ENCODE measurements around the gene KRT77.

KRT77 gene

GRCh38 chr12:52691076-52691840 is 12.1 kb downstream of the KRT77 start:
- DNase-seq, result peak; percentile 75

DNA sequence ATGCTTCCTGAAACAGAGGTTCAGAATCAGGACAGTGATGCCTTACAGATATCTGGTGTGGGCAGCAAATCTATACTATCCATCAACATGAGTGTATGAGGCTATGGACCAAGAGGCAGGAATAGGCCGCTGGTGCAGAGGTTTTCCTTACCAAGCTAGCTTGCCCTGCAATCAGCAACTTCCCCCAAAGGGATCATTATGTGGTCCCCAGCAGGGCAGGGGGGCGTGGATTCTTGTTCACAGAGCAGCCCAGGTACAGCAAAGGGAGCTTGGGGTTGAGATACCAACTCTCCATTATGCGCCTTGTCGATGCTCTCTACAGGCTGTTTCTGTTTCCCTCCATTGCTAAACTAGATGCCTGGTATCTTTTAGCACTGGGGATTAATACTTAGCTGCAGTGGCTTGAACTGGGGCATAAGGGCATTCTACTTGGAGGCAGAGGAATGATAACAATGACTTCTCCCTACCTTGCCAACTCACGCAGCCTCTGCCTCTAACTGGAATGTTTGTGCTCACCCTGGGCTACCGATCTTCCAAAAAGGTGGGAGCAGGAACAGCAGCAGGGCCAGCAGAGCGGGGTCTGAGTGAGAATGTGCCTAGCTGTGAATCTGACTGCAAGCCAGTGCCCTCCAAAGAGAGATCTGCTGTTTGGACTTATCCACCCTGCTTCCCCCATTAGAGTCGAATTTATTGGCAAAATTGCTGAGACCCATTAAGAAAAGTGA is 12.8 kb downstream of the KRT77 start:
- no peak for DNase-seq

GRCh38 chr12:52689936-52690335 is 13.4 kb downstream of the KRT77 start:
- no peak for DNase-seq

GRCh38 chr12:52689239-52689638 is 14.1 kb downstream of the KRT77 start:
- DNase-seq, result no peak

DNA sequence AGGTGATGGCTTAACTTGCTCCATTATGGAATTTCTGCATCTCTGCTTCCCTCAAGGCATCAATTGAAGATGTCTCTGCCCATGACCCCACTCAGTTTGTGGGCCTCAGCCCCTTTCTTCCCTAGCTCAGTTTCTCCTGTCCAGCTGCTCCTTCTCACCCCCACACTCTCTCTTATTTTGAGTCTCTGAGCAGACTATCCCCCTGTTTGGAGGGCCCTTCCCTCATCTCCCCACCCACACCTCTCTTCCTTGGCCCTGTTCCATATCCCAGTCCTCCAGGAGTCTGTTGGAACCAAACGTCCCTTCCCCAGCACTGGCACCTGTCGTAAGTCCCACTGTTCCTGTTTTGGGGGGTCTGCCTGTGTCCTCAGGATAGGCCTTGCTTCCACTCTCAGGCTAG is 14.8 kb downstream of the KRT77 start:
- DNase-seq, result no peak

DNA sequence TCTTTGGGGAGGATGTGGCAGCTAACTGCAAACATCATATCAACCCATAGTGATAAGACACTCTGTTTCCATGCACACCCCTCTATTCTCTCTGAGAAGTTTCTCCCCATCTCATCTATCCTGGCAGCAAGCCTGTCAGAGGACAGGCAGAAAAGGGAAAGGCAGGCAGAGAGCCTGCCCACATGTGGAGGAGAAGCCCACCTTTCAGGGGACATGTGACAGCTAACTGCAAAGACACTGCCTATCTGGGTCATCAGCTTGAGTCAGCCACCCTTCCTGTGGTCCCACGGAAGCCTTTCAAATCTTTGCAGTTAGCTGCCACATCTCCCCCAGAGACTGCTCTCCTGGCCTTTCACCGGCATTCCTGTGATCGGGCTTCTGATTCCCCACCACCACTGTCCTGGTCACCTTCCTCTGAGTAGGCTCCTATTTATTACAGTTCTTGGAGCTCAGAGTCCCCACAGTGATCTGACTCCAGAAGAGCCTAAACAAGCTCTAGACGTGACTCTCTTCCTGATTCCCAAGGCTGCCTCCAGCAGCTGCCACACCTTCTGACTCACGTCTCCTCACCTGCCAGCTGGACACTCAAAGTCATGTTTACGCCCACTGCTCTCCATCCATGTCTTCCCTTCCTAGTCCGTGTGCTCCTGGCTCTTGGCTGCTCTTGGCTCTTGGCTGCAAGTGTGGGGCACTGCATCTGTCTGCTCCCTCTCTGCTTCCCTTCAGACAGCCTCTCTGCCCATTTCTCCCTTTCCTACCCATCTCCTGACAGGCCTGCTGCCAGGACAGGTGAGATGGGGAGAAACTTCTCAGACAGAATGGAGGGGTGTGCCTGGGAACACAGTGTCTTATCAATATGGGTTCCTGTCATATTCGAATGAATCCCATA is 15.6 kb downstream of the KRT77 start:
- DNase-seq, result no peak

GRCh38 chr12:52686756-52687487 is 16.4 kb downstream of the KRT77 start:
- DNase-seq, result no peak

DNA sequence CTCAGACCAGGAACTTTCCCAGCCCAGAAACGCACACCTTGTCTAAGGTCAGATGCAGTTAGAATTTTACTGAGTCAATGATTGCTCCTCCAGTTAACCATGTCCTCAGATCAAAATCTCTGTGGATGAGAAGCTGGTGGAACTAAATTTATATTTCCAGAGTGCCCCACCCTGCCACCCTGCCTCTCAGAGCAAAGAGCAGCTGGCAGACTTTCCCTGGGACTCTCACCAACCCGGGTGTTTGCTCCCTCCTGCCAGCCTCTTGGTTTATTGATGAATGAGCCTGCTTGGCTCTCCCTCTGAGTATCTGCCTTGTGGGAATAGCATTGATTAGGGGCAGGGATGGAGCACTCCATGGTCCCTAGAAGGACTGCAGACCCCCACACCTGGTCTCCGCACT is 17.3 kb downstream of the KRT77 start:
- no peak for DNase-seq

GRCh38 chr12:52685406-52685890 is 17.9 kb downstream of the KRT77 start:
- DNase-seq, result no peak

DNA sequence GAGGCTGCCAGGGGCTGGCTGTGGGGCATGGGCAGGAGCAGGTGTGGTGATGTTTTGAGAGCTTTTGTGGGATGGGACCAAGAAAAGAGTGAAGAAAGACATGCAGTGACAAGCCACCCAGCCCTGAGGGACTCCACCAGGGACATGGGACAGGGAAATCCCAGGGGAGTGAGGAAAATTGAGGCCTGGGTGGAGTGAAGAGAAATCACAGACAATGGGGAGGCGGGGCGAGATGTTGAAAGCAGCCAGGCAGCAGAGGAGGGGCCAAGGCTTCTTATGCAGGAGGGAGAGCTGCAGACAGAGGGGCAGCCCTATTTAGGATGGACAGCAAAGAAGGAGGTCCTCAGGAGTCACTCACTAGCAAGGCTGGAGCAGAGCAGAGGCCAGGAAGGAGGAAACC is 18.9 kb downstream of the KRT77 start:
- no peak for DNase-seq

- no peak for DNase-seq
Measured at GRCh38 chr12:52683575-52684300, 19.6 kb downstream of the KRT77 start.

DNA sequence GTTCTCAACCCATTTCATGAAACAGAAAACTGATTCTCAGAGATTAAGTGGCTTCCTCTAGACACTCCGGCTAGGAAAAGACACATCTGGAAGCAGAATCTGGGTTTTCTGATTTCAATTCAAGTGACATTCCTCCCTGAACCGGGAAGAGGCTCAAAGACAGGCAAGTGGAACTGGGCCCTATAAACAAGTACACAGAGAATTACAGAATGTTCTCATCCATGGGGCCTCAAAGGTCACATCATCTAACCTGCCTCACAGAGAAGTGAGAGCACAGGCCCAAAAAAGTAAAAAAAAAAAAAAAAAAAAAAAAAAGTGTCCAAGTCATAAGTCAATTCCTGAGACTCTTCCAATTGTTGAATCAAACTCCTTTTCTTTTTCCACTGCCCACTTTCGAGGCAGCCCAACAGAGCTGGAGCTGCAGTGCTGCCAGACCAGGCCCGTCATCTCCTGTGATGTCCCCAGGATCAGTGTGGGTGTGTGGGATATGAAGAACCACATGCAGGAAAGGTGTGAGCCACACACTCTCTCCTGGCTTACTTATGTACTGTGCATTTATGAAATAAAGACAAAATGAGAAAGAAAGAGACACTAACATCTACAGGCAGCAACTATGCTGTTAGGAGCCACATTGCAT is 20.3 kb downstream of the KRT77 start:
- no peak for DNase-seq

GRCh38 chr12:52682381-52682660 is 21.0 kb downstream of the KRT77 start:
- no peak for DNase-seq

GRCh38 chr12:52681526-52682380 is 21.6 kb downstream of the KRT77 start:
- no peak for DNase-seq

- DNase-seq, result no peak
Measured at GRCh38 chr12:52680363-52680762, 23.0 kb downstream of the KRT77 start, which contains the start of gene KRT1. Gene KRT1, minus strand, starts transcription at chr12:52680407. Its CDS starts 59 bp downstream, at chr12:52680348.

- no peak for DNase-seq
Measured at GRCh38 chr12:52679875-52680274, 23.4 kb downstream of the KRT77 start.

DNA sequence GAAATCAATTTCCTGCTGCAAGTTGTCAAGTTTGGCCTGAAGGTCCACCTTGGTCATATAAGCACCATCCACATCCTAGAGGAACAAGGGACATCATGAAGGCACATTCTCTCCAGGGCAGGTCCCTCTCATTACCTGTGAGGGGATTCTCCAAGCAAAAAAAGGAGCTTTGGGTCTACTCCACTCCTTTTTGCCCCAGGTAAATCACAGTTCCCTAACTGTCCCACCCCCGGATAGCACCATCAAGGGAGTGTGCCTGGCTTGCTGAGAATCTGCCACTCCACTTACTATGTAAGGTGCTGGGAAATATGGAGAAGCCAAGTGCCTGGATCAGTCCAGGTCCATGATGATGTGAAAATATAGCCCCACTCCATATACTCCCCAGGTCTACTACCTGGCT is 25.7 kb downstream of the KRT77 start:
- no peak for DNase-seq

- DNase-seq, result no peak
Measured at GRCh38 chr12:52677126-52677525, 26.2 kb downstream of the KRT77 start.

DNA sequence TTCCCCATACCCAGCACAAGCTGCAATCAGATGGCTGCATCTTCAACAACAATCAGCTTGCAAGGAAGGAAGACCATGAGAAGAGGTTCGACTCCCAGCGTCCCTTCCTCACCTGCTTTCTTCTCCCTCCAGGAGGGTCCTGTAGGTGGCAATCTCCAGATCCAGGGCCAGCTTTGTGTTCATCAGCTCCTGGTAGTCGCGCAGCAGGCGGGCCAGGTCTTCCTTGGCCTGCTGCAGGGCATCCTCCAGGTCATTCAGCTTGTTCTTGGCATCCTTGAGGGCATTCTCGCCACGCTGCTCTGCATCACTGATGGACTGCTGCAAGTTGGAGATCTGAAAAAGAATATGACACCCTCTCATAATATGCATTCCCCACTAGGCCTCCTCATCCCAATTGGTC is 27.2 kb downstream of the KRT77 start:
- DNase-seq, result no peak

DNA sequence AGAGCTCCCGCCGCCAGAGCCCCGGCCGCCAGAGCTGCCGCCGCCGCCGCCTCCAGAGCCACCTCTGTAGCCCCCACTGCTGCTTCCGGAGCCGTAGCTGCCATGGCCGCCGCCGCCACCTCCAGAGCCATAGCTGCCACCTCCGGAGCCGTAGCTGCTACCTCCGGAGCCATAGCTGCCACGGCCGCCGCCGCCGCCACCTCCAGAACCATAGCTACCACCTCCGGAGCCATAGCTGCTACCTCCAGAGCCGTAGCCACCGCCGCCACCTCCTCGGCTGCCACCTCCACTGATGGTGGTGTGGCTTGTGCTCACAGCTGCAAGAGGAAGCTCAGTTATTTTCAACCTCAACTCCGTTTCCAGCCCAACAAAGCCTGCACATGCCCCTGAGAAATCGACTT is 28.0 kb downstream of the KRT77 start:
- no peak for DNase-seq

DNA sequence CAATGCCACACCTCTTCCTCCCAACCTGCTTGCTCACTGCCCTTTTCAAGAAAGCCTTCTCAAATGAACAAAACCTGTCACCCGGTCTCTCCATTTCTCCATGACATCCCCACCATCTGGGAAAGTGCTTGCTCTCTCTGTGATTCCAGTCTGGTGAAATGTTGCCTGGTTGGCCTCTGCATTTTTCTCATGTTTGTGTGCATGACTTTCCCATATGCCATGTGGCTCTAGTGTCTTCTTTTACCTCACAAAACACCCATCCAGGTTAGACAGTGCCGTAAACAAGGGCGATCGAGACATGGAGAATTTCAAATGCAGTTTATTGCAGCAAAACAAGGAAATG is 28.9 kb downstream of the KRT77 start:
- DNase-seq, result no peak
